Measurements from ENCODE around the gene SELENON. TPM values are rescaled to one million over a fixed set of nuclear protein-coding genes. Genes with fewer than 3 reads are reported as not detected.

The SELENON gene
- total RNA-seq = 73.9 and 81.0 TPM in 2 replicates

GRCh38 chr1:25799935-25800702, at the start of gene SELENON:
Gene SELENON, plus strand, starts transcription at chr1:25800193. Its CDS starts 38 bp downstream, at chr1:25800231.

GRCh38 chr1:25819491-25820246, 19.7 kb downstream of the SELENON start, which contains the start of gene MTFR1L:
Gene MTFR1L, plus strand, starts transcription at chr1:25819954. Its CDS starts 3,151 bp downstream, at chr1:25823105.

GRCh38 chr1:25858906-25859789, 59.2 kb downstream of the SELENON start, which contains the start of gene AUNIP:
Gene AUNIP, minus strand, starts transcription at chr1:25859457. Its CDS starts 100 bp downstream, at chr1:25859357.

Other genes with a start within 250 kb of the SELENON start
- 0.30 and 0.67 TPM in 2 replicates for gene MAN1C1, start 183.4 kb upstream of the SELENON start, total RNA-seq
- gene MTFR1L, start 19.8 kb downstream of the SELENON start, total RNA-seq = 23.3 and 25.8 TPM in 2 replicates
- 2.5 and 4.2 TPM in 2 replicates for gene AUNIP, start 59.3 kb downstream of the SELENON start, total RNA-seq
- gene PAQR7, start 75.5 kb downstream of the SELENON start, total RNA-seq = 5.0 and 6.3 TPM in 2 replicates
- gene STMN1, start 106.2 kb downstream of the SELENON start, total RNA-seq = 203 and 218 TPM in 2 replicates
- 6.6 and 7.6 TPM in 2 replicates for gene PAFAH2, start 197.9 kb downstream of the SELENON start, total RNA-seq
- gene EXTL1, start 221.6 kb downstream of the SELENON start, total RNA-seq = not detected in 2 replicates
- gene SLC30A2, start 245.9 kb downstream of the SELENON start, total RNA-seq = 0.15 TPM in 1 of 2 replicates, not detected in the other